Neuronal stem cell (in vitro differentiated cells): ENCODE data around the gene SP3.

Source experiments
- DNase-seq: peaks from one replicate; pipeline ENCODE4 v3.0.0-alpha.2; 2013; ENCODE audit warnings: low spot score
- H2AFZ ChIP-seq: one replicate; pipeline ENCODE4 v1.6.1; 2013; ENCODE audit warnings: mild to moderate bottlenecking, low read length, inconsistent platforms
- H2AK5ac ChIP-seq: 2 replicates; pipeline ENCODE4 v1.6.1; 2013; ENCODE audit warnings: low read depth, mild to moderate bottlenecking, inconsistent platforms, low read length, moderate library complexity, mixed read lengths
- H2BK120ac ChIP-seq: 2 replicates; pipeline ENCODE4 v1.6.1; 2013; ENCODE audit warnings: low read depth, mild to moderate bottlenecking, inconsistent platforms, low read length, moderate library complexity, mixed read lengths
- H2BK12ac ChIP-seq: one replicate; pipeline ENCODE4 v1.6.1; 2013; ENCODE audit warnings: low read length, inconsistent platforms
- H2BK15ac ChIP-seq: 2 replicates; pipeline ENCODE4 v1.6.1; 2013; ENCODE audit warnings: mild to moderate bottlenecking, low read length, inconsistent platforms, mixed read lengths
- H2BK5ac ChIP-seq: one replicate; pipeline ENCODE4 v1.6.1; 2013; ENCODE audit warnings: inconsistent platforms, mild to moderate bottlenecking, low read length, moderate library complexity
- H3K14ac ChIP-seq: one replicate; pipeline ENCODE4 v1.6.1; 2013; ENCODE audit warnings: low read length, inconsistent platforms
- H3K18ac ChIP-seq: 2 replicates; pipeline ENCODE4 v1.6.1; 2013; ENCODE audit warnings: low read length, inconsistent platforms
- H3K23ac ChIP-seq: 2 replicates; pipeline ENCODE4 v1.6.1; 2013; ENCODE audit warnings: low read depth, mild to moderate bottlenecking, mixed read lengths, low read length, inconsistent platforms; ENCODE audit not compliant: poor library complexity
- H3K27ac ChIP-seq: replicated peaks from 3 replicates; pipeline ENCODE4 v1.5.1; 2013; ENCODE audit warnings: low read length, inconsistent platforms
- H3K27me3 ChIP-seq, 3 experiments: 2 replicates each; pipeline ENCODE4 v1.6.1; 2013; ENCODE audit warnings: low read length in 3 of 3, mild to moderate bottlenecking in 2 of 3, inconsistent platforms in 1 of 3, low read depth in 1 of 3, mixed read lengths in 1 of 3, moderate library complexity in 1 of 3; ENCODE audit not compliant: control insufficient read depth in 3 of 3, insufficient read depth in 3 of 3
- H3K36me3 ChIP-seq, 2 donors: replicated peaks in 1 of 2; 2 replicates each; pipeline ENCODE4 v1.6.1; 2013; ENCODE audit warnings: low read length in 2 of 2; ENCODE audit not compliant: control insufficient read depth in 2 of 2, insufficient read depth in 2 of 2
- H3K4ac ChIP-seq: 2 replicates; pipeline ENCODE4 v1.6.1; 2013; ENCODE audit warnings: inconsistent platforms, mild to moderate bottlenecking, low read length, moderate library complexity
- H3K4me1 ChIP-seq, 2 donors: 1 replicate in 1 of 2; 2 replicates in 1 of 2; pipeline ENCODE4 v1.6.1; 2013; ENCODE audit warnings: low read length in 2 of 2, low read depth in 1 of 2; ENCODE audit not compliant: control insufficient read depth in 2 of 2, insufficient read depth in 1 of 2
- H3K4me2 ChIP-seq: one replicate; pipeline ENCODE4 v1.6.1; 2013; ENCODE audit warnings: mild to moderate bottlenecking, low read length, inconsistent platforms; ENCODE audit not compliant: insufficient read depth, poor library complexity, severe bottlenecking
- H3K4me3 ChIP-seq, 2 donors: 2 replicates each; pipeline ENCODE4 v1.5.1; 2013; ENCODE audit warnings: low read length in 2 of 2, mild to moderate bottlenecking in 2 of 2, inconsistent platforms in 1 of 2, moderate library complexity in 1 of 2
- H3K79me1 ChIP-seq: one replicate; pipeline ENCODE4 v1.6.1; 2013; ENCODE audit warnings: low read depth, mild to moderate bottlenecking, inconsistent platforms, low read length, moderate library complexity
- H3K9ac ChIP-seq: one replicate; pipeline ENCODE4 v1.6.1; 2013; ENCODE audit warnings: mild to moderate bottlenecking, low read depth, low read length, inconsistent platforms; ENCODE audit not compliant: poor library complexity
- H3K9me3 ChIP-seq, 2 donors: replicated peaks in 1 of 2; 2 replicates each; pipeline versions ENCODE3 to v1.6.1; 2013; ENCODE audit warnings: low read length in 2 of 2, mild to moderate bottlenecking in 2 of 2, inconsistent platforms in 1 of 2, low read depth in 1 of 2, mixed read lengths in 1 of 2, moderate library complexity in 1 of 2; ENCODE audit not compliant: control insufficient read depth in 2 of 2, insufficient read depth in 1 of 2
- H4K8ac ChIP-seq: one replicate; pipeline ENCODE4 v1.6.1; 2013; ENCODE audit warnings: low read depth, mild to moderate bottlenecking, inconsistent platforms, low read length, moderate library complexity
- H4K91ac ChIP-seq: one replicate; pipeline ENCODE4 v1.6.1; 2013; ENCODE audit warnings: low read length, low read depth, mild to moderate bottlenecking, inconsistent platforms; ENCODE audit not compliant: poor library complexity
- WGBS, 2 donors: extraction: QIAGEN DNeasy Blood & Tissue Kit; methylation state at CpG; one replicate each; pipeline ENCODE4 v1.1.7; 2013; ENCODE audit warnings: missing lambda C conversion rate in 2 of 2, mixed read lengths in 1 of 2; ENCODE audit not compliant: insufficient read length in 2 of 2, insufficient replicate concordance in 1 of 2; ENCODE audit errors: extremely low coverage in 2 of 2; 5-methylcytosine and 5-hydroxymethylcytosine counted together

The SP3 gene

DNA sequence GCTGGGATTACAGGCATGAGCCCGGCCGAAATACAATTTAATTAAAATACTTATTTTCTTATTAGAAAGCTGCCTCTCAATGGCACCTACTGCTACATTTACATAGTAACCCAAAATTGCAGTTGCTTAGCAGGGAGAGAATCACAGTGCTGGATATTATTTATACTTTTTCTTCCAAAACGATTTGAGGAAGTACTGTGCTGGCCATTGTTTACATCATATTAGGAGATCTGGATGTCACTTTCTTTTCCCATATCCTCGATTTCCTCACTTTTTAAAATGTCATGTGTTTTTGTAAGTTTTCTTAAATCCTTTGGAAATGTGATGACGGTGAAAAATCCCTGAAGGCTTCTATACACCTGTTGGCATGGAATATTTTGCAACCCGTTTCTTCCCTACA is 3.4 kb upstream of the SP3 start:
- Histone ChIP-seq H2BK120ac (no peak overlapping the region), H3K4me3 (no peak overlapping the region), H3K9me3 (no peaks in the 10 kb centered on the region), H3K18ac (no peak overlapping the region), H3K36me3 (no peaks in the 10 kb centered on the region), H2BK15ac (no peak overlapping the region), H4K8ac (no peak overlapping the region), H3K27ac (no peak overlapping the region), H3K4ac (no peak overlapping the region), H3K4me2 (no peak overlapping the region), H3K4me1 (peaks cover 2 to 8% of the 10 kb centered on the region in 2 donors), H2BK5ac (no peak overlapping the region), H3K23ac (no peak overlapping the region), H3K79me1 (peaks cover 1% of the 10 kb centered on the region), H2AK5ac (no peak overlapping the region), H2BK12ac (no peak overlapping the region), H3K9ac (no peak overlapping the region), H3K27me3 (no peaks in the 10 kb centered on the region), H2AFZ (no peak overlapping the region), H4K91ac (no peak overlapping the region), H3K14ac (no peak overlapping the region)
- no CpG with 5 or more reads among the region's 6 CpGs for WGBS, 2 donors
- no peak for DNase-seq

DNA sequence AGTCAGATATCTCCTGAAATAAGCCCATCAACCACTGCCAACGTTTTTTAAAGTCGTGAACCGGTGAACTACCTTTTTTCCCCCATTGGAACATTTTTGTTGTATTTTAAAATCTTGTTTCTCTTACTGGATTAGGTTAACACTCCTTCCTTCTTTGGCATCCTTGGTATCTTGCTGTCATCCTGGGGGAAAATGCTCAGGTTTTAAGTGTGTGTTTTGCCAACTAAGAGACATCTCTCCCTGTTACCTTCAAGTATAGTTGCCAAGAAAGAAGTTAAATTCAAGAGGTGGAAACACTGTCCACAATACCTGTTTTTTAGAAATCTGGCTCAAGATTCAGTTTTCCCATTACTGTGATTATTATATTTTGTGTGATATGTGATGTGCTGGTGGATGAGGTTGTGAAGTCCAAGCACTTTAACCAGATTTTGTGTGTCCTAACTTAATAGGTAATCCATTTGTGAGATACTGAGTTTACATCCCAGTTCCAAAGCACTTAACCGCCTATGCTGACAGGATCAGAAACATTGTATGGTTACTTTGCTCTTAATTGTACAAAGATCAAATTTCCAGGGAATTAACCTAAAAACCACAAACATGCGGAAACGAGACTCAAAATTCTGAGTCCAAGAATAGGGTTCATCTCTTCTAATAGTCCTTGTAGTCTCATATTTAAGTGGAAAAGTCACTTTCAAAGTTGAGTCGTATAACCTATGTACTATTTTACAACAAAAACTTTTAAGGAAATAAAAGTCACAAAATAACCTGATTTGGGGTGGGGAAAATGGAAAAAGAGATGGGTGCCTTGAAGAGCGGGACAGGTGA is 1.3 kb upstream of the SP3 start:
- Histone ChIP-seq H3K4me1 (peaks cover 4 to 8% of the 10 kb centered on the region in 2 donors), H3K4me2 (peak overlapping the region; percentile 67), H4K91ac (no peak overlapping the region), H2AK5ac (no peak overlapping the region), H3K14ac (no peak overlapping the region), H3K9me3 (peaks cover 1 to 2% of the 10 kb centered on the region in 2 donors), H2BK12ac (no peak overlapping the region), H3K27me3 (no peaks in the 10 kb centered on the region), H2BK5ac (no peak overlapping the region), H3K79me1 (peaks cover 1% of the 10 kb centered on the region), H3K4ac (no peak overlapping the region), H3K9ac (no peak overlapping the region), H2AFZ (no peak overlapping the region), H3K4me3 (peak overlapping the region; percentile 97 to 98), H3K36me3 (peaks cover 0 to 4% of the 10 kb centered on the region in 2 donors), H2BK15ac (no peak overlapping the region), H3K23ac (no peak overlapping the region), H4K8ac (no peak overlapping the region), H3K27ac (peak overlapping the region; percentile 100), H2BK120ac (no peak overlapping the region), H3K18ac (no peak overlapping the region)
- no CpG with 5 or more reads among the region's 8 CpGs for WGBS, 2 donors
- no peak for DNase-seq

DNA sequence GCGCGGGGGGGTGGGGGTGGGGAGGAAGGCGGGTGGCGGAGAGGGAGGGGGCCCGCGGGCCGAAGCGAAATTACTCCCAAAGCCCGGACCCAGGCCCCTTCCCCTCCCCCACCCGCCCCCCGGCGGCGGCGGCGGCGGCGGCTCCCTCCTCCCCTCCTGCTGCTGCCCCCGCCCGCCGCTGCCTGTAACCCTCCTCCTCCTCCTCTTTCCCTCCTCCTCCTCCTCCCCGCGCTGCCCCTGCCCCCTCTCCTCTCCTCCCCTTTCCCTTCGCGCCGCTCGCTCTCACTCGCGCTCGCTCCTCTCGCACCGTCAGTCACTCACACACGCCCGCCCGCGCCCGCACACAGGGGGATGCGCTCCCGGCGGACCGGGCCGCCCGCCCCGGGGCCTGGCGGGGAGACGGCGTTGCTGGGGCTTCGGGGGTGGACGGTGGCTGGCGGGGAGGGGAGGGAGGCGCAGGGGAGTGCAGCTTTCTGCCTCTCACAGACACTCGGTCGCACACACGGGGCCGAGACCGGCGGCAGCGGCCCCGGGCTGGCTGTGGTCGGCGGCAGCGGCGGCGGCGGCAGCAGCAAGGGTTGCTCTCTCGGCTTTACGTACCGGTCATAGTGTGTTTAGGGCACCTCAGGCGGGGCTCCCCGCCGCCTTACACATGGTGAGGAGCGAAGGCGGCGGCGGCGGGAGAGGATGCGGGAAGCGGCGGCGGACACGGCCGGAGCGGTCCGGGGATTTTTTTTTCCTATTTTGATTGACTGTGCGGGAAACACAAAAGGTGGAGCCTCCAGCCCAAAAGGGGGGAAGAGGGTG is 405 bp downstream of the SP3 start:
- Histone ChIP-seq H2BK5ac (peak overlapping the region; percentile 99), H3K79me1 (peaks cover 1% of the 10 kb centered on the region), H2AFZ (peak overlapping the region; percentile 89), H2BK12ac (peak overlapping the region; percentile 3), H3K36me3 (peaks cover 0 to 21% of the 10 kb centered on the region in 2 donors), H4K91ac (peak overlapping the region; percentile 100), H2AK5ac (peak overlapping the region; percentile 100), H3K4me2 (peak overlapping the region; percentile 49), H3K9me3 (peaks cover 3 to 19% of the 10 kb centered on the region in 2 donors), H3K4me3 (peak overlapping the region; percentile 97 to 100), H3K9ac (peak overlapping the region; percentile 100), H2BK15ac (peak overlapping the region; percentile 92), H4K8ac (peak overlapping the region; percentile 96), H3K23ac (peak overlapping the region; percentile 99), H3K4me1 (peaks cover 4 to 8% of the 10 kb centered on the region in 2 donors), H2BK120ac (peak overlapping the region; percentile 94), H3K27ac (peak overlapping the region; percentile 99), H3K27me3 (no peaks in the 10 kb centered on the region), H3K4ac (peak overlapping the region; percentile 100), H3K14ac (peak overlapping the region; percentile 94), H3K18ac (peak overlapping the region; percentile 100)
- peak; percentile 71 for DNase-seq
- no CpG with 5 or more reads among the region's 84 CpGs for WGBS, 2 donors
